WTC11 (cell line): Measurements from ENCODE around the gene DSN1. TPM values are rescaled to one million over a fixed set of nuclear protein-coding genes. Genes with fewer than 3 reads are reported as not detected.

Experiments
- ATAC-seq: fragments of 200-7000 bp; cut with Tn5 transposase; 2 replicates; pipeline ENCODE4 v1.10.0; 2021; ENCODE audit warnings: mild to moderate bottlenecking, moderate library complexity
- CTCF ChIA-PET: fragments of 300-600 bp; sonication (Branson Sonifier 250); formaldehyde crosslinking; loops from one replicate; lab custom pipeline; 2021; ENCODE audit warnings: antibody characterized with exemption; lab: Charles Lee
- POLR2A ChIA-PET: fragments of 350-600 bp; sonication (Branson Sonifier 250); formaldehyde crosslinking; loops from one replicate; lab custom pipeline; 2021; ENCODE audit warnings: antibody characterized with exemption; lab: Charles Lee
- DNase-seq: peaks from one replicate; pipeline ENCODE4 v3.0.0; 2021; ENCODE audit warnings: low spot score
- H3K27ac Mint-ChIP-seq: 2 replicates; pipeline ENCODE4 v1.8.0; 2021; ENCODE audit warnings: mixed read lengths
- H3K27me3 Mint-ChIP-seq: 2 replicates; pipeline ENCODE4 v1.8.0; 2021; ENCODE audit warnings: low read depth, mild to moderate bottlenecking, moderate library complexity, mixed read lengths
- H3K36me3 Mint-ChIP-seq: 2 replicates; pipeline ENCODE4 v1.8.0; 2021; ENCODE audit warnings: mixed read lengths
- H3K4me1 Mint-ChIP-seq: 2 replicates; pipeline ENCODE4 v1.8.0; 2022; ENCODE audit warnings: mixed read lengths
- H3K4me3 Mint-ChIP-seq: 2 replicates; pipeline ENCODE4 v1.8.0; 2021; ENCODE audit warnings: mild to moderate bottlenecking, moderate library complexity, mixed read lengths
- H3K9me3 Mint-ChIP-seq: 2 replicates; pipeline ENCODE4 v1.8.0; 2021; ENCODE audit warnings: mixed read lengths
- AFF4 ChIP-seq: sonication (generic); formaldehyde crosslinking; IDR thresholded peaks from 2 replicates; pipeline ENCODE4 v1.8.1; 2023; ENCODE audit warnings: mild to moderate bottlenecking, missing genetic modification reagents, borderline replicate concordance
- ARID4B ChIP-seq: sonication (generic); formaldehyde crosslinking; IDR thresholded peaks from 2 replicates; pipeline ENCODE4 v1.8.0; 2023; ENCODE audit warnings: missing genetic modification reagents, mild to moderate bottlenecking, borderline replicate concordance
- ATF3 ChIP-seq: sonication (generic); formaldehyde crosslinking; conservative IDR thresholded peaks from 2 replicates; pipeline ENCODE4 v1.8.1; 2022; ENCODE audit warnings: mild to moderate bottlenecking, missing genetic modification reagents
- CBFB ChIP-seq: sonication (generic); formaldehyde crosslinking; IDR thresholded peaks from 2 replicates; pipeline ENCODE4 v1.8.1; 2022; ENCODE audit warnings: mild to moderate bottlenecking, low read depth, missing genetic modification reagents
- CREB1 ChIP-seq: sonication (generic); formaldehyde crosslinking; IDR thresholded peaks from 2 replicates; pipeline ENCODE4 v1.8.0; 2023; ENCODE audit warnings: mild to moderate bottlenecking, missing genetic modification reagents
- E2F4 ChIP-seq: sonication (generic); formaldehyde crosslinking; IDR thresholded peaks from 2 replicates; pipeline ENCODE4 v1.8.1; 2022; ENCODE audit warnings: low read depth, mild to moderate bottlenecking, moderate library complexity, missing genetic modification reagents, borderline replicate concordance
- EMX1 ChIP-seq: fragments of 250-450 bp; sonication (Bioruptor Pico); IDR thresholded peaks from 2 replicates; pipeline ENCODE4 v1.8.0; 2021; ENCODE audit warnings: mild to moderate bottlenecking
- HMGXB4 ChIP-seq: sonication (generic); formaldehyde crosslinking; IDR thresholded peaks from 2 replicates; pipeline ENCODE4 v1.8.1; 2023; ENCODE audit warnings: mild to moderate bottlenecking, moderate library complexity, missing genetic modification reagents
- IRF2 ChIP-seq: sonication (generic); formaldehyde crosslinking; IDR thresholded peaks from 2 replicates; pipeline ENCODE4 v1.8.0; 2022; ENCODE audit warnings: low read depth, missing genetic modification reagents, borderline replicate concordance
- PREB ChIP-seq: sonication (generic); formaldehyde crosslinking; IDR thresholded peaks from 2 replicates; pipeline ENCODE4 v1.8.1; 2022; ENCODE audit warnings: mild to moderate bottlenecking, missing genetic modification reagents, moderate library complexity, borderline replicate concordance
- SP1 ChIP-seq: sonication (generic); formaldehyde crosslinking; conservative IDR thresholded peaks from 2 replicates; pipeline ENCODE4 v1.8.1; 2022; ENCODE audit warnings: missing genetic modification reagents
- TEAD1 ChIP-seq: sonication (generic); formaldehyde crosslinking; IDR thresholded peaks from 2 replicates; pipeline ENCODE4 v1.8.0; 2022; ENCODE audit warnings: mild to moderate bottlenecking, missing genetic modification reagents
- TP53 ChIP-seq: sonication (generic); formaldehyde crosslinking; IDR thresholded peaks from 2 replicates; pipeline ENCODE4 v1.8.1; 2023; ENCODE audit warnings: mild to moderate bottlenecking, missing genetic modification reagents
- ZMAT4 ChIP-seq: fragments of 250-450 bp; sonication (Bioruptor Pico); IDR thresholded peaks from 2 replicates; pipeline ENCODE4 v1.9.0; 2021; ENCODE audit warnings: mild to moderate bottlenecking
- ZNF219 ChIP-seq: sonication (generic); formaldehyde crosslinking; IDR thresholded peaks from 2 replicates; pipeline ENCODE4 v1.8.0; 2023; ENCODE audit warnings: missing genetic modification reagents, mild to moderate bottlenecking, borderline replicate concordance
- ZNF232 ChIP-seq: sonication (generic); formaldehyde crosslinking; IDR thresholded peaks from 2 replicates; pipeline ENCODE4 v1.8.0; 2022; ENCODE audit warnings: mild to moderate bottlenecking, missing genetic modification reagents
- ZNF512 ChIP-seq: sonication (generic); formaldehyde crosslinking; IDR thresholded peaks from 2 replicates; pipeline ENCODE4 v1.8.1; 2022; ENCODE audit warnings: missing genetic modification reagents, borderline replicate concordance
- ZNF671 ChIP-seq: fragments of 250-450 bp; sonication (Bioruptor Pico); IDR thresholded peaks from 2 replicates; pipeline ENCODE4 v1.8.0; 2021; ENCODE audit warnings: mild to moderate bottlenecking
- total RNA-seq: library from RNA; stranded (reverse); gene quantifications from 3 replicates; pipeline ENCODE4 v1.2.3, GENCODE V29; 2021

Gene DSN1
- total RNA-seq, 1 experiment from 2014 or later = 27.0 TPM

GRCh38 chr20:36775196-36775595 lies 1.6 kb upstream of the DSN1 start:
- no peak for TF ChIP-seq CBFB
- TF ChIP-seq AFF4 (CRISPR knock-in tag) = no peak
- TF ChIP-seq HMGXB4 (CRISPR knock-in tag) = no peak
- no peak for TF ChIP-seq CREB1 (CRISPR knock-in tag)
- TF ChIP-seq EMX1 (CRISPR knock-in tag) = no peak
- TF ChIP-seq SP1 (CRISPR knock-in tag) = no peak
- no peak for TF ChIP-seq TEAD1 (CRISPR knock-in tag)
- no peak for TF ChIP-seq PREB (CRISPR knock-in tag)
- POLR2A ChIA-PET = no interaction called here
- H3K4me1 Mint-ChIP-seq = peaks cover 18% of the 10 kb centered on the region
- no peak overlapping the region for H3K27ac Mint-ChIP-seq
- peaks cover 2% of the 10 kb centered on the region; the same call in 1 of the 2 replicates for H3K27me3 Mint-ChIP-seq
- no peak for ATAC-seq
- no peak overlapping the region for H3K4me3 Mint-ChIP-seq
- DNase-seq = no peak
- CTCF ChIA-PET = interaction anchor here (0.9 to 2.5 kb wide), 8 partner anchors 9 to 88 kb away, joined by 3 to 27 read pairs (median 11); a partner anchor contains a TSS
- H3K36me3 Mint-ChIP-seq = peaks cover 7% of the 10 kb centered on the region
- no peaks in the 10 kb centered on the region for H3K9me3 Mint-ChIP-seq

GRCh38 chr20:36773107-36773596 lies 411 bp downstream of the DSN1 start:
- Mint-ChIP-seq H3K9me3 (no peaks in the 10 kb centered on the region), H3K4me1 (peaks cover 6% of the 10 kb centered on the region), H3K36me3 (peaks cover 7% of the 10 kb centered on the region), H3K27me3 (peaks cover 2% of the 10 kb centered on the region; the same call in 1 of the 2 replicates), H3K4me3 (peak overlapping the region; percentile 90), H3K27ac (peak overlapping the region; percentile 100)
- CTCF ChIA-PET = interaction anchor here (0.5 to 2.5 kb wide), 34 partner anchors 9 to 617 kb away, joined by 3 to 27 read pairs (median 4); partner anchors contain the start of genes NDRG3, RAB5IF and SLA2
- ATAC-seq (peak; percentile 2), DNase-seq (no peak)
- POLR2A ChIA-PET = interaction anchor here (0.5 to 1.5 kb wide), 6 partner anchors 18 to 188 kb away, joined by 3 to 4 read pairs (median 3); a partner anchor contains a TSS
- TF ChIP-seq ZNF512 (CRISPR knock-in tag) (no peak), ZMAT4 (CRISPR knock-in tag) (no peak), ZNF219 (CRISPR knock-in tag) (no peak), TP53 (no peak), IRF2 (CRISPR knock-in tag) (no peak), ZNF232 (CRISPR knock-in tag) (no peak), ATF3 (CRISPR knock-in tag) (no peak), ZNF671 (CRISPR knock-in tag) (no peak), ARID4B (CRISPR knock-in tag) (no peak), CBFB (no peak), E2F4 (no peak)
